IMR-90 (cell line): ENCODE results near the gene DBP.

Experiments
- CEBPB ChIP-seq: IDR thresholded peaks from 2 replicates; pipeline ENCODE4 v1.6.1; 2012; ENCODE audit warnings: low read depth, low read length, improper control_type of control experiment
- FOS ChIP-seq: fragments of 150-350 bp; IDR thresholded peaks from 2 replicates; pipeline ENCODE4 v1.6.1; 2016; ENCODE audit warnings: low read depth, low read length
- MAFK ChIP-seq: IDR thresholded peaks from 2 replicates; pipeline ENCODE4 v1.6.1; 2012; ENCODE audit warnings: low read depth, low read length, improper control_type of control experiment
- POLR2A ChIP-seq: IDR thresholded peaks from 2 replicates; pipeline ENCODE4 v1.6.1; 2012; ENCODE audit warnings: mild to moderate bottlenecking, low read depth, low read length
- RCOR1 ChIP-seq: IDR thresholded peaks from 2 replicates; pipeline ENCODE4 v1.6.1; 2012; ENCODE audit warnings: mild to moderate bottlenecking, low read length, improper control_type of control experiment; ENCODE audit not compliant: insufficient replicate concordance
- RFX5 ChIP-seq: IDR thresholded peaks from 2 replicates; pipeline ENCODE4 v1.8.0; 2012; ENCODE audit warnings: low read depth, mild to moderate bottlenecking, low read length, moderate library complexity
- TF ChIP-seq, protein P1 (sequence below): conservative IDR thresholded peaks from 2 replicates; pipeline ENCODE4 v1.5.1; 2012; ENCODE audit warnings: mild to moderate bottlenecking, low read depth, low read length, improper control_type of control experiment

DNA sequence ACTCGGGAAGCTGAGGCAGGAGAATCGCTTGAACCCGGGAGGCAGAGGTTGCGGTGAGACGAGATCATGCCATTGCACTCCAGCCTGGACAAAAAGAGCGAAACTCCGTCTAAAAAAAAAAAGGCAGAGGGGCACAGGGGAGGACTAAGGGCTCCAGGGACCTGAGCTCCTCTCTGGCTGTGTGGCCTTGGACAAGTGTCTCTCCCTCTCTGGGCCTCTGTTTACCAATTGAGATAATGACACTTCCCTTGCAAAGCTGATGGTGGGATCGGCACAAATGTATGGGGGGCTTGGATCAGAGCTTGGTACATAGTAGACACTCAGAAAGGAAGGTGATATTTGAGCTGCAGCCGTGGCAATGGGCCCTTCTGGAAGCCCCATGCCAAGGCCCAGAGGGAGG is 42.0 kb downstream of the DBP start:
- TF ChIP-seq RCOR1, result no peak
- TF ChIP-seq, protein P1, sequence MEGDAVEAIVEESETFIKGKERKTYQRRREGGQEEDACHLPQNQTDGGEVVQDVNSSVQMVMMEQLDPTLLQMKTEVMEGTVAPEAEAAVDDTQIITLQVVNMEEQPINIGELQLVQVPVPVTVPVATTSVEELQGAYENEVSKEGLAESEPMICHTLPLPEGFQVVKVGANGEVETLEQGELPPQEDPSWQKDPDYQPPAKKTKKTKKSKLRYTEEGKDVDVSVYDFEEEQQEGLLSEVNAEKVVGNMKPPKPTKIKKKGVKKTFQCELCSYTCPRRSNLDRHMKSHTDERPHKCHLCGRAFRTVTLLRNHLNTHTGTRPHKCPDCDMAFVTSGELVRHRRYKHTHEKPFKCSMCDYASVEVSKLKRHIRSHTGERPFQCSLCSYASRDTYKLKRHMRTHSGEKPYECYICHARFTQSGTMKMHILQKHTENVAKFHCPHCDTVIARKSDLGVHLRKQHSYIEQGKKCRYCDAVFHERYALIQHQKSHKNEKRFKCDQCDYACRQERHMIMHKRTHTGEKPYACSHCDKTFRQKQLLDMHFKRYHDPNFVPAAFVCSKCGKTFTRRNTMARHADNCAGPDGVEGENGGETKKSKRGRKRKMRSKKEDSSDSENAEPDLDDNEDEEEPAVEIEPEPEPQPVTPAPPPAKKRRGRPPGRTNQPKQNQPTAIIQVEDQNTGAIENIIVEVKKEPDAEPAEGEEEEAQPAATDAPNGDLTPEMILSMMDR, result no peak
- TF ChIP-seq CEBPB, result no peak
- TF ChIP-seq RFX5, result no peak
- TF ChIP-seq POLR2A, result no peak
- no peak for TF ChIP-seq MAFK
- no peak for TF ChIP-seq FOS
